HEK293T (cell line): ENCODE results near the gene MAML1.

Experiments used
- CTCF ChIA-PET: fragments of 350-600 bp; formaldehyde crosslinking; extraction: SDS; loops from one replicate; lab custom pipeline; 2021; ENCODE audit warnings: antibody characterized with exemption, inconsistent platforms; lab: Yijun Ruan, JAX
- POLR2A ChIA-PET: fragments of 350-600 bp; formaldehyde crosslinking; extraction: SDS; loops from one replicate; lab custom pipeline; 2020; ENCODE audit warnings: antibody characterized with exemption, inconsistent platforms; lab: Yijun Ruan, JAX
- DNase-seq: peaks from one replicate; pipeline ENCODE4 v3.0.0; 2012; ENCODE audit warnings: mixed read lengths; ENCODE audit errors: extremely low spot score
- ARNT ChIP-seq: fragments of 450-650 bp; IDR thresholded peaks from 2 replicates; pipeline ENCODE4 v1.6.1; 2017; ENCODE audit warnings: mild to moderate bottlenecking
- BHLHE40 ChIP-seq: fragments of 450-650 bp; IDR thresholded peaks from 2 replicates; pipeline ENCODE4 v1.6.1; 2016; ENCODE audit warnings: mild to moderate bottlenecking, moderate library complexity, borderline replicate concordance
- CTBP1 ChIP-seq: fragments of 450-650 bp; IDR thresholded peaks from 2 replicates; pipeline ENCODE4 v1.6.1; 2016; ENCODE audit warnings: borderline replicate concordance
- ELF4 ChIP-seq: fragments of 450-650 bp; IDR thresholded peaks from 2 replicates; pipeline ENCODE4 v1.6.1; 2017; ENCODE audit warnings: antibody characterized with exemption
- FOXA1 ChIP-seq: fragments of 450-650 bp; IDR thresholded peaks from 2 replicates; pipeline ENCODE4 v1.6.1; 2016; ENCODE audit warnings: mild to moderate bottlenecking
- FOXK2 ChIP-seq: fragments of 450-650 bp; IDR thresholded peaks from 2 replicates; pipeline ENCODE4 v1.6.1; 2016; ENCODE audit warnings: mild to moderate bottlenecking
- FOXM1 ChIP-seq: fragments of 450-650 bp; IDR thresholded peaks from 2 replicates; pipeline ENCODE4 v1.6.1; 2017; ENCODE audit warnings: mild to moderate bottlenecking, borderline replicate concordance
- HDGF ChIP-seq: fragments of 450-650 bp; IDR thresholded peaks from 2 replicates; pipeline ENCODE4 v1.6.1; 2017; ENCODE audit warnings: antibody characterized with exemption, borderline replicate concordance
- L3MBTL2 ChIP-seq: fragments of 450-650 bp; conservative IDR thresholded peaks from 2 replicates; pipeline ENCODE4 v1.6.1; 2016; ENCODE audit warnings: mild to moderate bottlenecking
- LEF1 ChIP-seq: fragments of 450-650 bp; IDR thresholded peaks from 2 replicates; pipeline ENCODE4 v1.6.1; 2017; ENCODE audit warnings: mild to moderate bottlenecking, borderline replicate concordance
- NFRKB ChIP-seq: fragments of 450-650 bp; IDR thresholded peaks from 2 replicates; pipeline ENCODE4 v1.6.1; 2016; ENCODE audit warnings: mild to moderate bottlenecking, moderate library complexity
- PKNOX1 ChIP-seq: fragments of 450-650 bp; IDR thresholded peaks from 2 replicates; pipeline ENCODE4 v1.6.1; 2016
- SP1 ChIP-seq: fragments of 450-650 bp; IDR thresholded peaks from 2 replicates; pipeline ENCODE4 v1.6.1; 2017
- SUZ12 ChIP-seq: fragments of 450-650 bp; IDR thresholded peaks from 2 replicates; pipeline ENCODE4 v1.6.1; 2016; ENCODE audit warnings: mild to moderate bottlenecking
- TARDBP ChIP-seq: fragments of 450-650 bp; IDR thresholded peaks from 2 replicates; pipeline ENCODE4 v1.6.1; 2016
- ZNF384 ChIP-seq: fragments of 450-650 bp; IDR thresholded peaks from 2 replicates; pipeline ENCODE4 v1.6.1; 2016

Gene MAML1

GRCh38 chr5:179766726-179767455, 34.3 kb downstream of the MAML1 start:
- TF ChIP-seq SP1 (no peak), CTBP1 (no peak), ELF4 (no peak), FOXA1 (no peak), ARNT (no peak), ZNF384 (no peak), SUZ12 (no peak), LEF1 (no peak), FOXK2 (no peak), TARDBP (no peak), PKNOX1 (no peak), BHLHE40 (no peak), FOXM1 (no peak), HDGF (no peak), NFRKB (no peak), L3MBTL2 (no peak)
- CTCF ChIA-PET = interaction anchor here (0.5 to 0.9 kb wide), 2 partner anchors 35 to 186 kb away, joined by 3 read pairs; no protein-coding TSS in a partner anchor
- no peak for DNase-seq
- POLR2A ChIA-PET = interaction anchor here (1.0 kb wide), 2 partner anchors 12 to 143 kb away, joined by 3 read pairs; no protein-coding TSS in a partner anchor

- CTCF ChIA-PET = interaction anchor here (0.5 to 0.8 kb wide), 2 partner anchors 13 to 186 kb away, joined by 3 to 4 read pairs; no protein-coding TSS in a partner anchor
- POLR2A ChIA-PET = interaction anchor here (1.0 kb wide), 2 partner anchors 12 to 144 kb away, joined by 3 read pairs; no protein-coding TSS in a partner anchor
- no peak for DNase-seq
- no peak for TF ChIP-seq PKNOX1
- TF ChIP-seq ZNF384 = no peak
- no peak for TF ChIP-seq SUZ12
These were observed 35.0 kb downstream of the MAML1 start for GRCh38 chr5:179767496-179768100.

- POLR2A ChIA-PET = no interaction called here
- CTCF ChIA-PET = interaction anchor here (0.6 to 0.8 kb wide), 3 partner anchors 12 to 29 kb away, joined by 3 to 4 read pairs (median 3); no protein-coding TSS in a partner anchor
- DNase-seq = no peak
- TF ChIP-seq TARDBP (no peak), HDGF (no peak), LEF1 (no peak), SP1 (no peak), CTBP1 (no peak), NFRKB (no peak), ARNT (no peak), SUZ12 (no peak), FOXM1 (no peak), ZNF384 (no peak), BHLHE40 (no peak), PKNOX1 (no peak)
These were observed 35.9 kb downstream of the MAML1 start for GRCh38 chr5:179768326-179769085.

GRCh38 chr5:179769271-179769670, 36.6 kb downstream of the MAML1 start:
- no peak for DNase-seq
- TF ChIP-seq BHLHE40 (no peak), ARNT (no peak), CTBP1 (no peak), ELF4 (no peak), HDGF (no peak), FOXM1 (no peak), SUZ12 (no peak), SP1 (no peak)
- CTCF ChIA-PET = no interaction called here
- POLR2A ChIA-PET = no interaction called here

GRCh38 chr5:179769796-179770195, 37.2 kb downstream of the MAML1 start:
- DNase-seq = no peak
- ChIA-PET POLR2A (no interaction called here), CTCF (no interaction called here)
- TF ChIP-seq ARNT (no peak), TARDBP (no peak), L3MBTL2 (no peak), HDGF (no peak), FOXM1 (no peak), CTBP1 (no peak), PKNOX1 (no peak), ZNF384 (no peak), ELF4 (no peak), SUZ12 (no peak), BHLHE40 (no peak), NFRKB (no peak), FOXA1 (no peak), SP1 (no peak), LEF1 (no peak), FOXK2 (no peak)
